ENCODE measurements around the gene ASIC4. TPM values are rescaled to one million over a fixed set of nuclear protein-coding genes. Genes with fewer than 3 reads are reported as not detected.
A peak's percentile ranks its signal among the peaks of the same experiment; 100 is the strongest.

ASIC4 gene
- total RNA-seq, 1 donor from 2014 or later: 0.26 TPM

GRCh38 chr2:219494952-219495530 lies 19.2 kb upstream of the ASIC4 start:
- no peak for DNase-seq (ENCODE audit: low spot score)
- Histone ChIP-seq H3K27ac (no peak overlapping the region), H3K79me2 (ENCODE audit: low read depth) (no peaks in the 10 kb centered on the region), H3K4me2 (no peak overlapping the region), H3K4me1 (peaks cover 15% of the 10 kb centered on the region), H3K9me3 (ENCODE audit: low read depth) (no peaks in the 10 kb centered on the region), H4K20me1 (ENCODE audit: low read depth) (peaks cover 10% of the 10 kb centered on the region), H3F3A (ENCODE audit: low read depth) (peaks cover 15% of the 10 kb centered on the region), H3K36me3 (no peaks in the 10 kb centered on the region), H2AFZ (replicated peaks) (no peak overlapping the region), H3K9ac (no peak overlapping the region), H3K4me3 (no peak overlapping the region), H3K27me3 (peaks cover 78% of the 10 kb centered on the region)
- Mint-ChIP-seq H3K4me3 (no peak overlapping the region), H3K4me1 (peaks cover 23% of the 10 kb centered on the region), H3K9me3 (no peaks in the 10 kb centered on the region), H3K27me3 (ENCODE audit: insufficient read depth, low read depth) (peaks cover 31% of the 10 kb centered on the region), H3K27ac (no peak overlapping the region), H3K36me3 (no peaks in the 10 kb centered on the region)
- TF ChIP-seq CTCF (IDR thresholded peaks at IDR 0.05) (no peak), EZH2phosphoT487 (IDR thresholded peaks at IDR 0.05) (no peak), EZH2 (IDR thresholded peaks at IDR 0.05) (no peak)

- H3K27me3 ChIP-seq: peaks cover 78% of the 10 kb centered on the region
- H3K36me3 ChIP-seq: no peaks in the 10 kb centered on the region
- no peak overlapping the region for H3K4me2 ChIP-seq
- no peak overlapping the region for H2AFZ ChIP-seq (replicated peaks)
- H3K27ac ChIP-seq: no peak overlapping the region
- no peaks in the 10 kb centered on the region for H3K79me2 ChIP-seq (ENCODE audit: low read depth)
- Mint-ChIP-seq H3K27me3 (ENCODE audit: insufficient read depth, low read depth) (peaks cover 31% of the 10 kb centered on the region), H3K9me3 (no peaks in the 10 kb centered on the region), H3K36me3 (no peaks in the 10 kb centered on the region), H3K27ac (no peak overlapping the region), H3K4me1 (peaks cover 26% of the 10 kb centered on the region), H3K4me3 (no peak overlapping the region)
- peaks cover 19% of the 10 kb centered on the region for H3K4me1 ChIP-seq
- peaks cover 10% of the 10 kb centered on the region for H4K20me1 ChIP-seq (ENCODE audit: low read depth)
- peak; percentile 86 for DNase-seq (ENCODE audit: low spot score)
- no peak overlapping the region for H3K9ac ChIP-seq
- H3K9me3 ChIP-seq (ENCODE audit: low read depth): no peaks in the 10 kb centered on the region
- no peak overlapping the region for H3K4me3 ChIP-seq
- TF ChIP-seq CTCF (IDR thresholded peaks at IDR 0.05) (peak; percentile 74), EZH2phosphoT487 (IDR thresholded peaks at IDR 0.05) (no peak), EZH2 (IDR thresholded peaks at IDR 0.05) (no peak)
- peaks cover 15% of the 10 kb centered on the region for H3F3A ChIP-seq (ENCODE audit: low read depth)
Measured at GRCh38 chr2:219495531-219496122, 18.7 kb upstream of the ASIC4 start.

- peak overlapping the region; percentile 18 for H3K4me3 ChIP-seq
Measured at GRCh38 chr2:219496247-219496824, 17.9 kb upstream of the ASIC4 start.

More at GRCh38 chr2:219496247-219496824, 17.9 kb upstream of the ASIC4 start:
- Mint-ChIP-seq H3K4me1 (peaks cover 26% of the 10 kb centered on the region), H3K36me3 (no peaks in the 10 kb centered on the region), H3K4me3 (peak overlapping the region; percentile 72), H3K27me3 (ENCODE audit: insufficient read depth, low read depth) (peaks cover 31% of the 10 kb centered on the region), H3K27ac (no peak overlapping the region), H3K9me3 (no peaks in the 10 kb centered on the region)
- peaks cover 10% of the 10 kb centered on the region for H4K20me1 ChIP-seq (ENCODE audit: low read depth)
- peaks cover 15% of the 10 kb centered on the region for H3F3A ChIP-seq (ENCODE audit: low read depth)
- H3K4me1 ChIP-seq: peaks cover 19% of the 10 kb centered on the region
- H3K27me3 ChIP-seq: peaks cover 71% of the 10 kb centered on the region
- no peak overlapping the region for H2AFZ ChIP-seq (replicated peaks)
- DNase-seq (ENCODE audit: low spot score): no peak
- H3K9ac ChIP-seq: no peak overlapping the region
- no peaks in the 10 kb centered on the region for H3K36me3 ChIP-seq
- H3K79me2 ChIP-seq (ENCODE audit: low read depth): no peaks in the 10 kb centered on the region
- H3K4me2 ChIP-seq: peak overlapping the region; percentile 91
- no peak overlapping the region for H3K27ac ChIP-seq
- TF ChIP-seq CTCF (IDR thresholded peaks at IDR 0.05): no peak
- TF ChIP-seq EZH2phosphoT487 (IDR thresholded peaks at IDR 0.05): no peak
- no peak for TF ChIP-seq EZH2 (IDR thresholded peaks at IDR 0.05)
- no peaks in the 10 kb centered on the region for H3K9me3 ChIP-seq (ENCODE audit: low read depth)

Measured in neural progenitor cell (in vitro differentiated cells).